AG08396 (cell line): ENCODE data around the gene USP17L19.
"Not testable (repeated sequence)": the region's sequence is repeated elsewhere in the genome, so short reads cannot be mapped to it uniquely, and the experiment has no call there.

Experiments
- DNase-seq: peaks from one replicate; pipeline ENCODE4 v3.0.0; 2012; ENCODE audit warnings: low spot score, mixed read lengths

USP17L19 gene

GRCh38 chr4:9253078-9253477 is at the start of gene USP17L19:
Gene USP17L19 (plus strand): TSS chr4:9253378. CDS start chr4:9253378, 0 bp downstream.
- DNase-seq: not testable (repeated sequence)

- not testable (repeated sequence) for DNase-seq
These were observed 42.8 kb upstream of the USP17L19 start, which contains the start of gene USP17L10 for GRCh38 chr4:9210357-9210756. Gene USP17L10 (plus strand): TSS chr4:9210657. CDS start chr4:9210657, 0 bp downstream.

GRCh38 chr4:9214701-9215100 is 38.5 kb upstream of the USP17L19 start:
- DNase-seq: not testable (repeated sequence)

- not testable (repeated sequence) for DNase-seq
These were observed 38.1 kb upstream of the USP17L19 start, which contains the start of gene USP17L11 for GRCh38 chr4:9215105-9215504. Gene USP17L11 (plus strand): TSS chr4:9215405. CDS start chr4:9215405, 0 bp downstream.

- not testable (repeated sequence) for DNase-seq
These were observed 33.3 kb upstream of the USP17L19 start, which contains the start of gene USP17L12 for GRCh38 chr4:9219852-9220251. Gene USP17L12 (plus strand): TSS chr4:9220152. CDS start chr4:9220152, 0 bp downstream.

- DNase-seq: not testable (repeated sequence)
These were observed 28.6 kb upstream of the USP17L19 start, which contains the start of gene USP17L13 for GRCh38 chr4:9224596-9224995. Gene USP17L13 (plus strand): TSS chr4:9224896. CDS start chr4:9224896, 0 bp downstream.

- DNase-seq: not testable (repeated sequence)
These were observed 22.9 kb upstream of the USP17L19 start for GRCh38 chr4:9230249-9230648.

- not testable (repeated sequence) for DNase-seq
These were observed 19.1 kb upstream of the USP17L19 start, which contains the start of gene USP17L15 for GRCh38 chr4:9234085-9234484. Gene USP17L15 (plus strand): TSS chr4:9234385. CDS start chr4:9234385, 0 bp downstream.

GRCh38 chr4:9238461-9238860 is 14.7 kb upstream of the USP17L19 start:
- not testable (repeated sequence) for DNase-seq

GRCh38 chr4:9243579-9243978 is 9.6 kb upstream of the USP17L19 start, which contains the start of gene USP17L17:
Gene USP17L17 (plus strand): TSS chr4:9243879. CDS start chr4:9243879, 0 bp downstream.
- DNase-seq: not testable (repeated sequence)

- DNase-seq: not testable (repeated sequence)
These were observed 5.1 kb upstream of the USP17L19 start, which contains the start of gene USP17L18 for GRCh38 chr4:9247953-9248680. Gene USP17L18 (plus strand): TSS chr4:9248630. CDS start chr4:9248630, 0 bp downstream.

- DNase-seq: not testable (repeated sequence)
These were observed 4.6 kb downstream of the USP17L19 start, which contains the start of gene USP17L20 for GRCh38 chr4:9257824-9258223. Gene USP17L20 (plus strand): TSS chr4:9258124. CDS start chr4:9258124, 0 bp downstream.

GRCh38 chr4:9262572-9262971 is 9.4 kb downstream of the USP17L19 start, which contains the start of gene USP17L21:
Gene USP17L21 (plus strand): TSS chr4:9262872. CDS start chr4:9262872, 0 bp downstream.
- DNase-seq: not testable (repeated sequence)

- not testable (repeated sequence) for DNase-seq
These were observed 14.1 kb downstream of the USP17L19 start, which contains the start of gene USP17L22 for GRCh38 chr4:9267319-9267718. Gene USP17L22 (plus strand): TSS chr4:9267619. CDS start chr4:9267619, 0 bp downstream.

GRCh38 chr4:9271719-9272118 is 18.5 kb downstream of the USP17L19 start:
- DNase-seq: not testable (repeated sequence)
